Measurements from ENCODE around the gene PSMB8. TPM values are rescaled to one million over a fixed set of nuclear protein-coding genes. Genes with fewer than 3 reads are reported as not detected.

Gene PSMB8
- total RNA-seq, 1 donor = 36.2 TPM

- TF ChIP-seq CTCF (IDR thresholded peaks at IDR 0.05; ENCODE audit: insufficient read depth, low read length) = no peak
- no peak overlapping the region for H3K4me3 ChIP-seq (ENCODE audit: low read depth, low read length)
- DNase-seq (ENCODE audit: low read depth) = no peak
Measured at GRCh38 chr6:32867554-32868256, 23.9 kb upstream of the PSMB8 start.

GRCh38 chr6:32867022-32867477 is 23.2 kb upstream of the PSMB8 start:
- no peak for DNase-seq (ENCODE audit: low read depth)
- H3K4me3 ChIP-seq (ENCODE audit: low read depth, low read length) = no peak overlapping the region
- no peak for TF ChIP-seq CTCF (IDR thresholded peaks at IDR 0.05; ENCODE audit: insufficient read depth, low read length)

GRCh38 chr6:32865724-32866443 is 22.0 kb upstream of the PSMB8 start:
- H3K4me3 ChIP-seq (ENCODE audit: low read depth, low read length) = no peak overlapping the region
- TF ChIP-seq CTCF (IDR thresholded peaks at IDR 0.05; ENCODE audit: insufficient read depth, low read length) = no peak
- no peak for DNase-seq (ENCODE audit: low read depth)

GRCh38 chr6:32862725-32863124 is 18.9 kb upstream of the PSMB8 start:
- no peak for DNase-seq (ENCODE audit: low read depth)
- H3K4me3 ChIP-seq (ENCODE audit: low read depth, low read length) = no peak overlapping the region
- TF ChIP-seq CTCF (IDR thresholded peaks at IDR 0.05; ENCODE audit: insufficient read depth, low read length) = no peak

- DNase-seq (ENCODE audit: low read depth) = no peak
- no peak overlapping the region for H3K4me3 ChIP-seq (ENCODE audit: low read depth, low read length)
- TF ChIP-seq CTCF (IDR thresholded peaks at IDR 0.05; ENCODE audit: insufficient read depth, low read length) = no peak
Measured at GRCh38 chr6:32860674-32861073, 16.8 kb upstream of the PSMB8 start.

GRCh38 chr6:32858194-32858593 is 14.3 kb upstream of the PSMB8 start:
- no peak for DNase-seq (ENCODE audit: low read depth)
- TF ChIP-seq CTCF (IDR thresholded peaks at IDR 0.05; ENCODE audit: insufficient read depth, low read length) = no peak
- no peak overlapping the region for H3K4me3 ChIP-seq (ENCODE audit: low read depth, low read length)
